Measurements from ENCODE around the gene TET2. TPM values are rescaled to one million over a fixed set of nuclear protein-coding genes. Genes with fewer than 3 reads are reported as not detected.

Gene TET2
- total RNA-seq, 1 donor: 99.1 TPM

DNA sequence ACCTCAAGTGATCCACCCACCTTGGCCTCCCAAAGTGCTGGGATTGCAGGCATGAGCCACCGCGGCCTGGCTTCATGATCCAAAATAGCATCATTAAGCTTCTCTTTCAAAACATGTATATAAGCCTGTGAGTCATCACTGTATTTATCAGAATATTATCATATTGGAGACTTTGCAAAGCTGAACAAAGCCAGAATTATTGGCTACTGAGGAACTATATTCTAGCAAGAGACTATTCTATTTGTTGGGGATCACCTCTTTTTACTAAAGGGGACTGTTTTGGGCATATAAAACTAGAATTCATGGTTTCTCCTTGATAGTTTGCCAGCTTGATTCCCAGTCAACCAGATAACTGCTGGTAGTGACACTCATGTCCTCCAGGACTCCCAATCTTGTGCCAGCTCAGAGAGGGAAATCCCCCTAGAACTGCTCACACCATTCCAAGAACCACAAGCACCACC is 40.1 kb downstream of the TET2 start:
- Histone ChIP-seq H3K27me3 (ENCODE audit: insufficient read depth, low read length) (no peaks in the 10 kb centered on the region), H3K4me3 (ENCODE audit: low read length) (no peak overlapping the region), H3K9me3 (ENCODE audit: low read depth, low read length) (no peaks in the 10 kb centered on the region), H3K4me1 (ENCODE audit: insufficient read depth, low read length) (peaks cover 13% of the 10 kb centered on the region)

DNA sequence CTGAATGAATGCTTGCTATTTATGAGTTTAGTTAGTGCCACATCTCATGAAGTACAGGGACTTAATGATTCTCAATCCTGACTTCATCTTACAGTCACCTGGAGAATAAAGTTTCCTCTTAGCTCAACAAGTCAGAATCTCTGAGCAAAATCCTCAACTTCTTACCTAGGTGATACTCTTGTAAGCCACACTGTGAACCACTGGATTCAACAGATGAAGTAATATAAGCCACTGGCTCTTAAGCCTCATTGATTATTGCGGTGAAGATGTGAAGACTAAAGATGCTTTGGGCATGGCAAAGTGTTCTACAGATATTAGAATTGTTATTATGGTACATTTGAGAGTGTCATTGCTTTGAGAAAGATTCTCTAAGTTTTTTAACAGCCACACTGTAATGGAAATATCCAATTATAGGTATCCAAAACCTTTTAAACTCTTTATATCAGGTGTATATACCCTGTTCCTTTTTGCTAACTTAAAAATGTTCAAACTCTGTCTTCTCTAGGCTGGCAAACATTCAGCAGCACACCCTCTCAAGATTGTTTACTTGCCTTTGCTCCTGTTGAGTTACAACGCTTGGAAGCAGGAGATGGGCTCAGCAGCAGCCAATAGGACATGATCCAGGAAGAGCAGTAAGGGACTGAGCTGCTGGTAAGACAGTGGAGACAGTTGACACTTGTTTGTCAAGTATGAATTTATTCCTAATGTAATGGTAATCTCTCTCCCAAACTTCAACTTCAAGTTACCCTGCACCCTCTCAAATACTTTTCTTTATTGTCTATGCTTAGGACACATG is 43.4 kb downstream of the TET2 start:
- no peak overlapping the region for H3K4me3 ChIP-seq (ENCODE audit: low read length)
- H3K9me3 ChIP-seq (ENCODE audit: low read depth, low read length): no peaks in the 10 kb centered on the region
- no peaks in the 10 kb centered on the region for H3K27me3 ChIP-seq (ENCODE audit: insufficient read depth, low read length)
- peaks cover 21% of the 10 kb centered on the region for H3K4me1 ChIP-seq (ENCODE audit: insufficient read depth, low read length)

DNA sequence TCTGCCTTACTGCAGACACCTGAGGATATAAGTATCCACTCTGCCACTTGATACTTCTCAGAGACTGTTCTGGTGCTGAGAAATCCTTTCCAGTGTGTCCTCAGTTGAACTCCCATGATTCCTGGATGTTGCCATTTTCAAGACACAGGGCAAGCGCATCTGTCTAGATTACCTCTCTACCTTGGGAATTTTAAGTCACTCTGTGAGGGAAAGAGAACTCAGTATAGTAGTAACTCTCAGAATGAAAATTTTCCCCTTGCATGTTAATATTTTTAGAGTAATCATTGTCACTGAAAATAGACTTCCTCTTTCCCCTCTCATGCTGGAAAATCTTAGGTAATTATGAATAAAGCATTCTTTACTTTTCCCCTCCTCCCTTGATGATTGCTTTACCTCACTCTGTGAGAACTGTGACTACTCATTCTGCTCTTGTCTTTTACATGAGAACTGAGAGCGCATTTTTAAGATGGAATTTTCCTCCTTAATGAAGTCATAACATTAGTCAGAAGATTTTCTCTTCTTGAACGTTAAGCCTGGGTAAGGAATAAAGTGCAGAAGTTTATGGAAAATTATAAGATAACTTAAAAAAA is 45.0 kb downstream of the TET2 start:
- H3K4me1 ChIP-seq (ENCODE audit: insufficient read depth, low read length): peaks cover 35% of the 10 kb centered on the region
- no peak overlapping the region for H3K4me3 ChIP-seq (ENCODE audit: low read length)

DNA sequence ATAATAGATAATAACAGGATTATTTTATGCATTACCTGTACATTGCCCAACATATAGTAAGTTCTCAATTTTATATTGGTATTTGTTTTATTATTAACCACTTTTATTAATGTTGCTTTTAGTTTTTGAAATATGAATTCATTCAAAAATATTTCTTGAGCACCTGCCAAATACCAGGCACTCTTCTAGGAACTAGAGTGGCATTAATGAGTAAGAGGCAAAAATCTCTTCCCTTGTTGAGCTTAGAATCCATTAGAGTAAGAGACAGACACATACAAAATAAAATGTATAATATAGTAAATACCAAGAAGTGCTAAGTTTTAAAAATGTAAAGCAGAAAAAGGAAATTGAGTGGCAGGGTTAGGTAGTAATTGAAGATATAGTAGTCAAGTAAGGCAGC is 45.8 kb downstream of the TET2 start:
- Histone ChIP-seq H3K4me3 (ENCODE audit: low read length) (no peak overlapping the region), H3K4me1 (ENCODE audit: insufficient read depth, low read length) (peaks cover 41% of the 10 kb centered on the region), H3K27me3 (ENCODE audit: insufficient read depth, low read length) (no peaks in the 10 kb centered on the region)

More for the DNA sequence above, 45.0 kb downstream of the TET2 start:
- H3K27me3 ChIP-seq (ENCODE audit: insufficient read depth, low read length): no peaks in the 10 kb centered on the region
- H3K9me3 ChIP-seq (ENCODE audit: low read depth, low read length): no peaks in the 10 kb centered on the region

DNA sequence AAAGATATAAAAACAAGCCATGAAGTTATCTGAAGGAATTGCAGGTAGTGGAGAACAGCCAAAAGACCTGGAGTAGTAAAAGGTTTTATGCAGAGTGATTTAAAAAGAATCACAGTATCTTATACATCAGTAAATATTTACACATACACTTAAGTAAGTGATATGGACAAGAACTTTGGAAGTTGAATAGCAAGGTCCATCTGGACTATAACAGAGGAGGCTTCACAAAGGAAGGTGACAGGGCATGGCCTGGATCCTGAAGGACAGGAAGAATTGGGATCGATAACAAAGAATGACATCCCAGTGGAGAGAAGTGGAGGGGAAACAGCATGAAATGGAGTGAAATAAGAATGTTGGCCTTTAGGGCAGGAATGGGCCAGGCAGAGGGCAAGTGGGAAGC is 46.2 kb downstream of the TET2 start:
- Histone ChIP-seq H3K4me1 (ENCODE audit: insufficient read depth, low read length) (peaks cover 42% of the 10 kb centered on the region), H3K9me3 (ENCODE audit: low read depth, low read length) (no peaks in the 10 kb centered on the region), H3K4me3 (ENCODE audit: low read length) (no peak overlapping the region), H3K27me3 (ENCODE audit: insufficient read depth, low read length) (no peaks in the 10 kb centered on the region)

More for the DNA sequence above, 45.8 kb downstream of the TET2 start:
- no peaks in the 10 kb centered on the region for H3K9me3 ChIP-seq (ENCODE audit: low read depth, low read length)

DNA sequence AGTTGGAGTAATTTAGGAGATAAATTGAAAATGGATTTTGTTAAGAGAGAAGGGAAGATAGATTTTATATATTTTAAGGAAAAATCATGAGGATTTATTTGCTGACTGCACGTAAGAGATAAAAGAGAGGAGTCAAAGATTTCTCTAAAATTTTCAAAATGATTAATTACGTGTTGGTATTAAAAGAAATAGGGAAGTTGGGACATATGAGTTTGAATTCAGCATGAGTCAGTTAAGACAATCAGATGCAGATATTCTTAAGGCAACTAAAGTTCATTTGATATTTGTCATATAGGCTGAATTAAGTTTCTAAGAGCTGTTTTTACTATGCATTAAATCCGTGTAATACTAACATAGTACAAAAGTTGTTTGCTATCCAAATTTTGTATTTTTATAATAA is 46.9 kb downstream of the TET2 start:
- no peaks in the 10 kb centered on the region for H3K27me3 ChIP-seq (ENCODE audit: insufficient read depth, low read length)
- H3K4me1 ChIP-seq (ENCODE audit: insufficient read depth, low read length): peaks cover 42% of the 10 kb centered on the region
- no peak overlapping the region for H3K4me3 ChIP-seq (ENCODE audit: low read length)
- no peaks in the 10 kb centered on the region for H3K9me3 ChIP-seq (ENCODE audit: low read depth, low read length)

DNA sequence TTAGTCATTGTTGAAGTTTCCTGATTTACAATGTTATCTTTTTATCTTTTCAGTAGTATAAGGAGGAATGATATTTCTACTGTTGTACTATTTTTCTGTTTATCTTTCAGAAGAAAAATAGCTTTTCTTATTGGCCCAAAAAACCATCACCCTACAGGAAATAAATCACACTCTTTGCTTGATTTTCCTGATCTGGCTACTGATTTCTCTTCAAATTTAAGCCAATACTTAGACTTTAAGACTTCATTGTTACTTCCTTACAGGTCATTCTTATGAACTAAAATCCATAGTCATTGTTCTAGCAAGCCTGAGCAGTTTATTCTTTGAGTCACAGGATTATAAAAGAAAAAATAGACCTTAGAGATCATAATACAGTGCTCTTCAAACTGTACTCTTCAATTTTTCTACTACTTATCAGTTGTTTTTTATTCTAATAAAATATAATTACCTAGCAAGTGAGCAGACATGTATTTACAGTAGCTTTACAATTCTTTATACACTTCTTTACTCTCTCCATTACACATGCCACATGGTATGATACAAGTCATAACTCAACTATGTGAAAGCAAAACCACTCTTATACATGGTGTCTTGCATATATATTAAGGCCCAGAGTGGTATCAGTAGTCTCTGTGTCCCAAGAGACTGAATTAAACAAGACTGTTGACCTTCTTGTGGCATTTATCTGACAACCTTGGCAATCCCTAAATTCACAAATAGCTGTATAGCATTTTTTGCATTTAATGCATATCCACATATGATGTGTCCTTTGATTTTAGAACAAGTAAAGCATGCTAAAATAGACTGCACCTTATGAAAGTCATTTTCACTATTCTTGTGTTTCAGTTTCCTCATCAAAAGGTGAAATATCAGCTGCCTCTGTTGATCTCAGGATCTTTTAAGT is 47.9 kb downstream of the TET2 start:
- Histone ChIP-seq H3K4me1 (ENCODE audit: insufficient read depth, low read length) (peaks cover 42% of the 10 kb centered on the region), H3K9me3 (ENCODE audit: low read depth, low read length) (no peaks in the 10 kb centered on the region), H3K4me3 (ENCODE audit: low read length) (no peak overlapping the region)

DNA sequence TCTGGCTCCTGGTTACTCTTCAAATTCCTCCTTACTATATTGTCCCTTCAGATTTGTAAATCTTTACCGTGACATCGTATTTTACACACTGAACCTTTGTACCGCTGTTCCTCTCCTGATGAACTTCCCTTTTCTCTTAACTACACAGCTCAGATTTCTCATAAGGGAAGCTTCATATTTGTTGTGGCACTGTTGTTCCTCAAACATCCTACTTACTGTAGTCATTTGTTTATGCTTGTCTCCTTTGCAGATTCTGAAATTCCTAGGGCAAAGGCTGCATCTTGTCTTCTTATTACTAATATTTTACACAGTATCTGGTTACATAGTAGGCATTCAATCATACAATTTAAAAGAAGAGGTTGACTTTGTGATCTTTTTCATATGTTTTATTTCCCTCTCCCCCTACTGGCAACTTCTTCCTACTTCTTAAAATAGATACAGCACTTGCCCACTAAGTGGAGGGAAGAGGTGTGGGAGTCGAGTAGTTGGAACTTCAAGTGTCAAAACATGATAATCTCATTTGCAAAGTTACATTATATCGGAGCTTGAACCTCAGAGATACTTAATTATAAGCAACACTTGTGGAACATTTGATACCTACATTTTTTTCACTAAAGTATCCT is 50.0 kb downstream of the TET2 start:
- peaks cover 34% of the 10 kb centered on the region for H3K4me1 ChIP-seq (ENCODE audit: insufficient read depth, low read length)
- H3K4me3 ChIP-seq (ENCODE audit: low read length): no peak overlapping the region
- H3K27me3 ChIP-seq (ENCODE audit: insufficient read depth, low read length): no peaks in the 10 kb centered on the region
- no peaks in the 10 kb centered on the region for H3K9me3 ChIP-seq (ENCODE audit: low read depth, low read length)

More for the DNA sequence above, 47.9 kb downstream of the TET2 start:
- H3K27me3 ChIP-seq (ENCODE audit: insufficient read depth, low read length): no peaks in the 10 kb centered on the region

DNA sequence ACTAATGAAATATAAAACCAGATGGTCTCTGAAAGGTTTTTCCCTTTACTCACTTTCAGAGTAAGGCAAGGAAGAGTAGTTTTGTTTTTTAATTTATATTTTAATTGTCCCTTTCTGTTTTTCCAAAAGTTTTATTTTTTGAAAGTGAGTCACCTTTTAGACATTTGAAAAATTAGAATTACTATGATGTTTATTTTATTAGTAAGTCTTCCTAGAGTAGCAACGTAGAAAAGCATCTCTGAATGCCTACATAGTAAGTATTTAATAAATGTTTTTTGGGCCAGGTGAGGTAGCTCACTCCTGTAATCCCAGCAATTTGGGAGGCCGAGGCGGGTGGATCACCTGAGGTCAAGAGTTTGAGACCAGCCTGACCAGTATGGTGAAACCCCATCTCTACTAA is 51.1 kb downstream of the TET2 start:
- Histone ChIP-seq H3K9me3 (ENCODE audit: low read depth, low read length) (no peaks in the 10 kb centered on the region), H3K27me3 (ENCODE audit: insufficient read depth, low read length) (no peaks in the 10 kb centered on the region), H3K4me1 (ENCODE audit: insufficient read depth, low read length) (peaks cover 29% of the 10 kb centered on the region), H3K4me3 (ENCODE audit: low read length) (no peak overlapping the region)

DNA sequence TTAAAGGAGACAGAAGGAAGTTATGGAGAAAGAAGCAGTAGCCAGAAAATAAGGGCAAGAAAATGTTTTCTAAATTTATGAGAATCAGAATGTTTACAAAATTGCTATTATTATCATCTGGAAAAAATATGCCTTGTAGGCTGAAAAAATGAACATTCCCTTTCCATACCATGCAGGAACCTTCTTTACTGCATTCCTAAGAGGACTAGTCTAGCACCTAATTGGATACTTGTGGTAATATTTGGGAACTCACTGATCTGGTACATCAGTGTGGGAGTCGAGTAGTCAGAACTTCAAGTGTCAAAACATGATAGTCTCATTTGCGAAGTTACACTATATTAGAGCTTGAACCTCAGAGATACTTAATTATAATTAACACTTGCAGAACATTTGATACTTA is 51.9 kb downstream of the TET2 start:
- Histone ChIP-seq H3K9me3 (ENCODE audit: low read depth, low read length) (no peaks in the 10 kb centered on the region), H3K27me3 (ENCODE audit: insufficient read depth, low read length) (no peaks in the 10 kb centered on the region), H3K4me1 (ENCODE audit: insufficient read depth, low read length) (peaks cover 24% of the 10 kb centered on the region), H3K4me3 (ENCODE audit: low read length) (no peak overlapping the region)

DNA sequence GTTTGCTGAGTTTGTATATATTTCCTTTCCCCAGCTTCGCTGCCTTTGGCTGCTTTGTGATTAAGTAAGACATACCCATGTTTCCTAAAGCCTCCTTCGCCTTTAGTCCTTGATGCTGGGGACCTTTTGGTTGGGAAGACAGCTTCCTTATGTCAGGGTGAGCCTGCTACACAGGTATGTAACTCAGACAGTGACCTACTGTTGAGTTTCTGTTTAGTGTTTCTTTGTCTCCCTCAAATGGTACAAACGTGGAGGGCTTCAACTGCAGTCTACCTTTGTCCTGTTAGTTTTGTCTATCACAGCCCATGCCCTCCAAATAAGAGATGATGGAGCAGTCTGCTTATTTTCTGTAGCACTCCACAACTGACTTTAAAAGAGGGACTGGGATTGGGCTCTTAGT is 59.5 kb downstream of the TET2 start:
- H3K27me3 ChIP-seq (ENCODE audit: insufficient read depth, low read length): no peaks in the 10 kb centered on the region
- H3K4me1 ChIP-seq (ENCODE audit: insufficient read depth, low read length): no peaks in the 10 kb centered on the region
- H3K4me3 ChIP-seq (ENCODE audit: low read length): no peak overlapping the region
- H3K9me3 ChIP-seq (ENCODE audit: low read depth, low read length): no peaks in the 10 kb centered on the region

DNA sequence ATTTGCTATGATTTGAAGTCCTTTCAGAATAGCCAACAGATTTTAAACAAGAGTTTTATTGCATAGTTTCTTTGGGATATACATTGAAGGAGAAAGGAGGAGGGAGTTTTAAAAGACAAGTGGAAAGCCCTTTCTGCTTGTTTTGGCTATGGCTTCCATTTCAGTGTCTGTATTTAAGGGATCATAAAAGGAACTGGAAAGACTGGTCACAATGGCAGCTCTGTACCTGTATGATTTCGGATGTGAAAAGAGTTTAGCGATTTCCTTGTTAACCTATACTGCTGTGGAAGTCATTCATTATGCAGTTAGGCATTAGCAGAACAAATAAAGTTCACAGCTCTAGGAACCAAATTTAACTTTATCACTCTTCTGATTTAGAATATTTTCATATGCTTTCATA is 60.7 kb downstream of the TET2 start:
- no peak overlapping the region for H3K4me3 ChIP-seq (ENCODE audit: low read length)
- no peaks in the 10 kb centered on the region for H3K9me3 ChIP-seq (ENCODE audit: low read depth, low read length)
- H3K27me3 ChIP-seq (ENCODE audit: insufficient read depth, low read length): no peaks in the 10 kb centered on the region
- H3K4me1 ChIP-seq (ENCODE audit: insufficient read depth, low read length): no peaks in the 10 kb centered on the region

DNA sequence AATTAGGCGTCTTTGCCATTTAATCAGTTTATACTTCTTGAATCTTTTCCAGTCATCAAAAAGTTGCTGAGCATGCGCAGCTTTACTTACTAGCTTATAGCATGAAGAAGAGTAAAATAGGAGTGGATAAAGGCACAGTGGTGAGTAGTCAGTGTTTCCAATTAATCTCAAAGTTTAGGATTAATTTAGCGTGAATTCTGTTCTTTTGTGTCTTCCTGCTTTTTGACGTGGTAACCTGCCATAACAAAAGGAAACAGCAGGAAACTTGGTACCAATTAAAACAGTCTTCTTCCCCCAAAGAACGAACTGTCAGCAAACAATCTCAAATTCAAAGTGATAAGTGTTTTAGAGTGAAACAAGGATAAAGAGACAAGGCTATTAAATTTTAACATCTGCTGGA is 61.9 kb downstream of the TET2 start:
- Histone ChIP-seq H3K4me1 (ENCODE audit: insufficient read depth, low read length) (no peaks in the 10 kb centered on the region), H3K9me3 (ENCODE audit: low read depth, low read length) (no peaks in the 10 kb centered on the region), H3K27me3 (ENCODE audit: insufficient read depth, low read length) (no peaks in the 10 kb centered on the region), H3K4me3 (ENCODE audit: low read length) (no peak overlapping the region)

DNA sequence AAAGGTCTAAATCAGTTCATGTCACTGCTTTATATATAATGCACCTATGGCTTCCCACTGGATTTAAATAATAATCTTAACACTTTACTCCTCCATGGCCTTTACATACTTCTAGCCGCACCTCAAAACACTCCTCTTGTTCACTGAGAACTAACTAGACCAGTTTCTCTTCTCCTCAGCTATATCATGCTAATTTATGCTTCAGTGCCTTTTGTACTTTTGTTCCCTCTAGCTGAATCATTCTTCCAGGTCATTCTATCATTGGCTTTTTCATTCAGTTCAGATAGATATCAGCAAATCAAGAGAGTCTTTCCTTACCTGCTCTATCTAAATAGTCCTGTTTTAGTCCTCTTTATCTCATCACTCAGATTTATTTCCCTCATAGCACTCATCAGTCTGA is 64.2 kb downstream of the TET2 start:
- H3K9me3 ChIP-seq (ENCODE audit: low read depth, low read length): no peaks in the 10 kb centered on the region
- H3K27me3 ChIP-seq (ENCODE audit: insufficient read depth, low read length): no peaks in the 10 kb centered on the region
- no peak overlapping the region for H3K4me3 ChIP-seq (ENCODE audit: low read length)
- H3K4me1 ChIP-seq (ENCODE audit: insufficient read depth, low read length): no peaks in the 10 kb centered on the region
